ENCODE data around the gene IQGAP1. TPM values are rescaled to one million over a fixed set of nuclear protein-coding genes. Genes with fewer than 3 reads are reported as not detected.
A peak's percentile ranks its signal among the peaks of the same experiment; 100 is the strongest.

IQGAP1 gene
- total RNA-seq, 2 donors from 2014 or later = 224 TPM

GRCh38 chr15:90460142-90460824 is 72.2 kb downstream of the IQGAP1 start:
- Mint-ChIP-seq H3K4me3 (no peak overlapping the region), H3K27me3 (no peaks in the 10 kb centered on the region), H3K36me3 (ENCODE audit: low read depth) (peaks cover 97% of the 10 kb centered on the region), H3K9me3 (no peaks in the 10 kb centered on the region), H3K4me1 (peaks cover 10% of the 10 kb centered on the region), H3K27ac (peak overlapping the region; percentile 72)
- no peak for ATAC-seq (replicated peaks)

- H3K36me3 Mint-ChIP-seq (ENCODE audit: low read depth) = peaks cover 97% of the 10 kb centered on the region
- no peak overlapping the region for H3K4me3 Mint-ChIP-seq
- H3K27ac Mint-ChIP-seq = peak overlapping the region; percentile 31
- H3K27me3 Mint-ChIP-seq = no peaks in the 10 kb centered on the region
- no peaks in the 10 kb centered on the region for H3K9me3 Mint-ChIP-seq
- peaks cover 7% of the 10 kb centered on the region for H3K4me1 Mint-ChIP-seq
- peak; percentile 62 for ATAC-seq (replicated peaks)
Observed at GRCh38 chr15:90463381-90463780, 75.3 kb downstream of the IQGAP1 start.

GRCh38 chr15:90465140-90465929 is 77.3 kb downstream of the IQGAP1 start:
- peaks cover 10% of the 10 kb centered on the region for H3K4me1 Mint-ChIP-seq
- peak; percentile 71 for ATAC-seq (replicated peaks)
- H3K27ac Mint-ChIP-seq = peak overlapping the region; percentile 31
- peaks cover 97% of the 10 kb centered on the region for H3K36me3 Mint-ChIP-seq (ENCODE audit: low read depth)
- H3K27me3 Mint-ChIP-seq = no peaks in the 10 kb centered on the region
- H3K9me3 Mint-ChIP-seq = no peaks in the 10 kb centered on the region
- no peak overlapping the region for H3K4me3 Mint-ChIP-seq

GRCh38 chr15:90465930-90466567 is 78.0 kb downstream of the IQGAP1 start:
- Mint-ChIP-seq H3K27me3 (no peaks in the 10 kb centered on the region), H3K27ac (peak overlapping the region; percentile 31), H3K36me3 (ENCODE audit: low read depth) (peaks cover 99% of the 10 kb centered on the region), H3K4me3 (no peak overlapping the region), H3K4me1 (peaks cover 10% of the 10 kb centered on the region), H3K9me3 (no peaks in the 10 kb centered on the region)
- ATAC-seq (replicated peaks) = no peak

GRCh38 chr15:90469723-90470122 is 81.7 kb downstream of the IQGAP1 start:
- no peak for ATAC-seq (replicated peaks)
- H3K36me3 Mint-ChIP-seq (ENCODE audit: low read depth) = peaks cover 98% of the 10 kb centered on the region
- H3K27ac Mint-ChIP-seq = peak overlapping the region; percentile 23

GRCh38 chr15:90470453-90470852 is 82.4 kb downstream of the IQGAP1 start:
- no peak overlapping the region for H3K4me3 Mint-ChIP-seq
- H3K4me1 Mint-ChIP-seq = peaks cover 4% of the 10 kb centered on the region
- no peaks in the 10 kb centered on the region for H3K9me3 Mint-ChIP-seq
- peaks cover 98% of the 10 kb centered on the region for H3K36me3 Mint-ChIP-seq (ENCODE audit: low read depth)
- ATAC-seq (replicated peaks) = no peak
- peak overlapping the region; percentile 23 for H3K27ac Mint-ChIP-seq
- no peaks in the 10 kb centered on the region for H3K27me3 Mint-ChIP-seq

More at GRCh38 chr15:90469723-90470122, 81.7 kb downstream of the IQGAP1 start:
- peaks cover 4% of the 10 kb centered on the region for H3K4me1 Mint-ChIP-seq
- H3K4me3 Mint-ChIP-seq = no peak overlapping the region
- no peaks in the 10 kb centered on the region for H3K9me3 Mint-ChIP-seq
- H3K27me3 Mint-ChIP-seq = no peaks in the 10 kb centered on the region

- Mint-ChIP-seq H3K27me3 (no peaks in the 10 kb centered on the region), H3K36me3 (ENCODE audit: low read depth) (peaks cover 98% of the 10 kb centered on the region), H3K9me3 (no peaks in the 10 kb centered on the region), H3K27ac (peak overlapping the region; percentile 23), H3K4me3 (no peak overlapping the region), H3K4me1 (peaks cover 4% of the 10 kb centered on the region)
- no peak for ATAC-seq (replicated peaks)
Observed at GRCh38 chr15:90471126-90471525, 83.1 kb downstream of the IQGAP1 start.

- H3K36me3 Mint-ChIP-seq (ENCODE audit: low read depth) = peaks cover 98% of the 10 kb centered on the region
- no peak overlapping the region for H3K27ac Mint-ChIP-seq
- H3K27me3 Mint-ChIP-seq = no peaks in the 10 kb centered on the region
- no peak for ATAC-seq (replicated peaks)
- H3K4me3 Mint-ChIP-seq = no peak overlapping the region
- peaks cover 4% of the 10 kb centered on the region for H3K4me1 Mint-ChIP-seq
- no peaks in the 10 kb centered on the region for H3K9me3 Mint-ChIP-seq
Observed at GRCh38 chr15:90471769-90472168, 83.7 kb downstream of the IQGAP1 start.

GRCh38 chr15:90478846-90479481 is 90.9 kb downstream of the IQGAP1 start:
- Mint-ChIP-seq H3K4me1 (peaks cover 8% of the 10 kb centered on the region), H3K27me3 (no peaks in the 10 kb centered on the region), H3K4me3 (peak overlapping the region; percentile 4), H3K27ac (peak overlapping the region; percentile 51), H3K9me3 (no peaks in the 10 kb centered on the region), H3K36me3 (ENCODE audit: low read depth) (peaks cover 98% of the 10 kb centered on the region)
- ATAC-seq (replicated peaks) = peak; percentile 67

GRCh38 chr15:90479656-90480055 is 91.6 kb downstream of the IQGAP1 start:
- peaks cover 98% of the 10 kb centered on the region for H3K36me3 Mint-ChIP-seq (ENCODE audit: low read depth)
- no peaks in the 10 kb centered on the region for H3K27me3 Mint-ChIP-seq
- peak overlapping the region; percentile 51 for H3K27ac Mint-ChIP-seq
- H3K9me3 Mint-ChIP-seq = no peaks in the 10 kb centered on the region
- peaks cover 8% of the 10 kb centered on the region for H3K4me1 Mint-ChIP-seq
- no peak overlapping the region for H3K4me3 Mint-ChIP-seq
- no peak for ATAC-seq (replicated peaks)

GRCh38 chr15:90481023-90481422 is 93.0 kb downstream of the IQGAP1 start:
- no peak overlapping the region for H3K4me3 Mint-ChIP-seq
- peak; percentile 61 for ATAC-seq (replicated peaks)
- peaks cover 98% of the 10 kb centered on the region for H3K36me3 Mint-ChIP-seq (ENCODE audit: low read depth)
- no peaks in the 10 kb centered on the region for H3K27me3 Mint-ChIP-seq
- no peaks in the 10 kb centered on the region for H3K9me3 Mint-ChIP-seq
- peaks cover 11% of the 10 kb centered on the region for H3K4me1 Mint-ChIP-seq
- H3K27ac Mint-ChIP-seq = peak overlapping the region; percentile 15

- ATAC-seq (replicated peaks) = peak; percentile 36
- Mint-ChIP-seq H3K36me3 (ENCODE audit: low read depth) (peaks cover 98% of the 10 kb centered on the region), H3K9me3 (no peaks in the 10 kb centered on the region), H3K4me1 (peaks cover 12% of the 10 kb centered on the region), H3K4me3 (no peak overlapping the region), H3K27me3 (no peaks in the 10 kb centered on the region), H3K27ac (no peak overlapping the region)
Observed at GRCh38 chr15:90482124-90483011, 94.3 kb downstream of the IQGAP1 start.

GRCh38 chr15:90483012-90483307 is 94.9 kb downstream of the IQGAP1 start:
- Mint-ChIP-seq H3K4me1 (peaks cover 12% of the 10 kb centered on the region), H3K27ac (no peak overlapping the region), H3K27me3 (no peaks in the 10 kb centered on the region), H3K9me3 (no peaks in the 10 kb centered on the region), H3K36me3 (ENCODE audit: low read depth) (peaks cover 98% of the 10 kb centered on the region), H3K4me3 (no peak overlapping the region)
- ATAC-seq (replicated peaks) = no peak

GRCh38 chr15:90483637-90484036 is 95.6 kb downstream of the IQGAP1 start:
- peaks cover 97% of the 10 kb centered on the region for H3K36me3 Mint-ChIP-seq (ENCODE audit: low read depth)
- no peak for ATAC-seq (replicated peaks)
- H3K9me3 Mint-ChIP-seq = no peaks in the 10 kb centered on the region
- no peaks in the 10 kb centered on the region for H3K27me3 Mint-ChIP-seq
- H3K27ac Mint-ChIP-seq = no peak overlapping the region
- H3K4me1 Mint-ChIP-seq = peaks cover 12% of the 10 kb centered on the region
- no peak overlapping the region for H3K4me3 Mint-ChIP-seq

Data from activated T-helper 17 cell treated with anti-CD3 and anti-CD28 coated beads, Interleukin-2, amount 50 U/mL, for 72 hours (primary cell).